HCT116 (cell line): ENCODE results near the gene CCL17.
"Not testable (repeated sequence)": the region's sequence is repeated elsewhere in the genome, so short reads cannot be mapped to it uniquely, and the experiment has no call there.

Source experiments
- CBX3 ChIP-seq: IDR thresholded peaks from 2 replicates; pipeline ENCODE4 v1.6.1; 2012; ENCODE audit warnings: low read depth
- CTCF ChIP-seq, 3 experiments: fragments of 200-600 bp in 1 of 3; sonication (generic) in 1 of 3; IDR thresholded peaks in 2 of 3; conservative IDR thresholded peaks in 1 of 3; 2 replicates each; pipeline ENCODE4 v1.5.1; 2012 to 2017; ENCODE audit warnings: low read depth in 2 of 3, low read length in 2 of 3, antibody characterized with exemption in 1 of 3, borderline replicate concordance in 1 of 3, control low read depth in 1 of 3, mild to moderate bottlenecking in 1 of 3, mixed read lengths in 1 of 3, mixed run types in 1 of 3, moderate library complexity in 1 of 3; ENCODE audit not compliant: insufficient read depth in 1 of 3
- EZH2 ChIP-seq: fragments of 200-600 bp; sonication (generic); IDR thresholded peaks from 2 replicates; pipeline ENCODE4 v1.6.1; 2017; ENCODE audit warnings: antibody characterized with exemption, mixed run types
- EZH2phosphoT487 ChIP-seq: fragments of 200-600 bp; IDR thresholded peaks from 2 replicates; pipeline ENCODE4 v1.6.1; 2018; ENCODE audit warnings: antibody characterized with exemption, borderline replicate concordance
- FOSL1 ChIP-seq: IDR thresholded peaks from 2 replicates; pipeline ENCODE4 v1.6.1; 2012; ENCODE audit warnings: low read depth
- JUND ChIP-seq: IDR thresholded peaks from 2 replicates; pipeline ENCODE4 v1.6.1; 2012
- MAX ChIP-seq: IDR thresholded peaks from 2 replicates; pipeline ENCODE4 v1.6.1; 2012
- POLR2A ChIP-seq: IDR thresholded peaks from 2 replicates; pipeline ENCODE4 v1.7.0; 2011; ENCODE audit warnings: borderline replicate concordance; ENCODE audit not compliant: insufficient read depth, insufficient read length; ENCODE audit errors: extremely low read depth
- POLR2AphosphoS5 ChIP-seq: IDR thresholded peaks from 2 replicates; pipeline ENCODE4 v1.6.1; 2011; ENCODE audit warnings: mild to moderate bottlenecking, low read depth, low read length, moderate library complexity
- RAD21 ChIP-seq: IDR thresholded peaks from 2 replicates; pipeline ENCODE4 v1.6.1; 2012; ENCODE audit warnings: low read depth, mild to moderate bottlenecking
- SRF ChIP-seq: IDR thresholded peaks from 2 replicates; pipeline ENCODE4 v1.6.1; 2012; ENCODE audit warnings: low read depth
- ZNF274 ChIP-seq: fragments of 200-500 bp; sonication (Bioruptor generic); IDR thresholded peaks from 2 replicates; pipeline ENCODE4 v1.6.1; 2014; ENCODE audit warnings: mild to moderate bottlenecking, low read depth, low read length, inconsistent platforms
- TF ChIP-seq, protein P1 (sequence below): IDR thresholded peaks from 2 replicates; pipeline ENCODE4 v1.6.1; 2012; ENCODE audit warnings: low read depth
- TF ChIP-seq, protein P2 (sequence below): IDR thresholded peaks from 2 replicates; pipeline ENCODE4 v1.6.1; 2011; ENCODE audit warnings: mild to moderate bottlenecking, low read length, moderate library complexity; ENCODE audit not compliant: insufficient replicate concordance; ENCODE audit errors: extremely low read depth

- not testable (repeated sequence) for TF ChIP-seq CTCF (IDR thresholded peaks at IDR 0.05 in 2 of 3, conservative IDR thresholded peaks at IDR 0.05 in 1 of 3; ENCODE audit: borderline replicate concordance in 1 of 3, insufficient read depth in 1 of 3, low read depth in 2 of 3, low read length in 2 of 3); MAX; EZH2phosphoT487; EZH2; POLR2A; SRF; POLR2AphosphoS5; RAD21; ZNF274; CBX3; JUND; FOSL1
- TF ChIP-seq, protein P1, sequence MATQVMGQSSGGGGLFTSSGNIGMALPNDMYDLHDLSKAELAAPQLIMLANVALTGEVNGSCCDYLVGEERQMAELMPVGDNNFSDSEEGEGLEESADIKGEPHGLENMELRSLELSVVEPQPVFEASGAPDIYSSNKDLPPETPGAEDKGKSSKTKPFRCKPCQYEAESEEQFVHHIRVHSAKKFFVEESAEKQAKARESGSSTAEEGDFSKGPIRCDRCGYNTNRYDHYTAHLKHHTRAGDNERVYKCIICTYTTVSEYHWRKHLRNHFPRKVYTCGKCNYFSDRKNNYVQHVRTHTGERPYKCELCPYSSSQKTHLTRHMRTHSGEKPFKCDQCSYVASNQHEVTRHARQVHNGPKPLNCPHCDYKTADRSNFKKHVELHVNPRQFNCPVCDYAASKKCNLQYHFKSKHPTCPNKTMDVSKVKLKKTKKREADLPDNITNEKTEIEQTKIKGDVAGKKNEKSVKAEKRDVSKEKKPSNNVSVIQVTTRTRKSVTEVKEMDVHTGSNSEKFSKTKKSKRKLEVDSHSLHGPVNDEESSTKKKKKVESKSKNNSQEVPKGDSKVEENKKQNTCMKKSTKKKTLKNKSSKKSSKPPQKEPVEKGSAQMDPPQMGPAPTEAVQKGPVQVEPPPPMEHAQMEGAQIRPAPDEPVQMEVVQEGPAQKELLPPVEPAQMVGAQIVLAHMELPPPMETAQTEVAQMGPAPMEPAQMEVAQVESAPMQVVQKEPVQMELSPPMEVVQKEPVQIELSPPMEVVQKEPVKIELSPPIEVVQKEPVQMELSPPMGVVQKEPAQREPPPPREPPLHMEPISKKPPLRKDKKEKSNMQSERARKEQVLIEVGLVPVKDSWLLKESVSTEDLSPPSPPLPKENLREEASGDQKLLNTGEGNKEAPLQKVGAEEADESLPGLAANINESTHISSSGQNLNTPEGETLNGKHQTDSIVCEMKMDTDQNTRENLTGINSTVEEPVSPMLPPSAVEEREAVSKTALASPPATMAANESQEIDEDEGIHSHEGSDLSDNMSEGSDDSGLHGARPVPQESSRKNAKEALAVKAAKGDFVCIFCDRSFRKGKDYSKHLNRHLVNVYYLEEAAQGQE, result not testable (repeated sequence)
- TF ChIP-seq, protein P2, sequence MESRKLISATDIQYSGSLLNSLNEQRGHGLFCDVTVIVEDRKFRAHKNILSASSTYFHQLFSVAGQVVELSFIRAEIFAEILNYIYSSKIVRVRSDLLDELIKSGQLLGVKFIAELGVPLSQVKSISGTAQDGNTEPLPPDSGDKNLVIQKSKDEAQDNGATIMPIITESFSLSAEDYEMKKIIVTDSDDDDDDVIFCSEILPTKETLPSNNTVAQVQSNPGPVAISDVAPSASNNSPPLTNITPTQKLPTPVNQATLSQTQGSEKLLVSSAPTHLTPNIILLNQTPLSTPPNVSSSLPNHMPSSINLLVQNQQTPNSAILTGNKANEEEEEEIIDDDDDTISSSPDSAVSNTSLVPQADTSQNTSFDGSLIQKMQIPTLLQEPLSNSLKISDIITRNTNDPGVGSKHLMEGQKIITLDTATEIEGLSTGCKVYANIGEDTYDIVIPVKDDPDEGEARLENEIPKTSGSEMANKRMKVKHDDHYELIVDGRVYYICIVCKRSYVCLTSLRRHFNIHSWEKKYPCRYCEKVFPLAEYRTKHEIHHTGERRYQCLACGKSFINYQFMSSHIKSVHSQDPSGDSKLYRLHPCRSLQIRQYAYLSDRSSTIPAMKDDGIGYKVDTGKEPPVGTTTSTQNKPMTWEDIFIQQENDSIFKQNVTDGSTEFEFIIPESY, result not testable (repeated sequence)
Observed at GRCh38 chr16:57440551-57440950, 36.0 kb downstream of the CCL17 start.
